ENCODE measurements around the gene WNT4. TPM values are rescaled to one million over a fixed set of nuclear protein-coding genes. Genes with fewer than 3 reads are reported as not detected.
A peak's percentile ranks its signal among the peaks of the same experiment; 100 is the strongest.

The WNT4 gene
- total and polyA plus RNA-seq, 10 donors, result 0.07 to 0.47 (median 0.16) TPM; not detected in 1

GRCh38 chr1:22133247-22133930 lies 9.5 kb downstream of the WNT4 start:
- intact Hi-C loops (cut with DNase I; ENCODE audit: low total_unique reads), result loop anchor here (5.0 to 10.0 kb wide), 3 partner anchors 141 to 509 kb away; partner anchors contain the start of gene C1QC

GRCh38 chr1:22132517-22133235 lies 10.2 kb downstream of the WNT4 start:
- peaks cover 0 to 16% (median 4%) of the 10 kb centered on the region in 6 donors for H3K4me1 ChIP-seq
- TF ChIP-seq, protein P1, sequence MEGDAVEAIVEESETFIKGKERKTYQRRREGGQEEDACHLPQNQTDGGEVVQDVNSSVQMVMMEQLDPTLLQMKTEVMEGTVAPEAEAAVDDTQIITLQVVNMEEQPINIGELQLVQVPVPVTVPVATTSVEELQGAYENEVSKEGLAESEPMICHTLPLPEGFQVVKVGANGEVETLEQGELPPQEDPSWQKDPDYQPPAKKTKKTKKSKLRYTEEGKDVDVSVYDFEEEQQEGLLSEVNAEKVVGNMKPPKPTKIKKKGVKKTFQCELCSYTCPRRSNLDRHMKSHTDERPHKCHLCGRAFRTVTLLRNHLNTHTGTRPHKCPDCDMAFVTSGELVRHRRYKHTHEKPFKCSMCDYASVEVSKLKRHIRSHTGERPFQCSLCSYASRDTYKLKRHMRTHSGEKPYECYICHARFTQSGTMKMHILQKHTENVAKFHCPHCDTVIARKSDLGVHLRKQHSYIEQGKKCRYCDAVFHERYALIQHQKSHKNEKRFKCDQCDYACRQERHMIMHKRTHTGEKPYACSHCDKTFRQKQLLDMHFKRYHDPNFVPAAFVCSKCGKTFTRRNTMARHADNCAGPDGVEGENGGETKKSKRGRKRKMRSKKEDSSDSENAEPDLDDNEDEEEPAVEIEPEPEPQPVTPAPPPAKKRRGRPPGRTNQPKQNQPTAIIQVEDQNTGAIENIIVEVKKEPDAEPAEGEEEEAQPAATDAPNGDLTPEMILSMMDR (IDR thresholded peaks at IDR 0.05 in 8 of 11, conservative IDR thresholded peaks at IDR 0.05 in 3 of 11), result no peak
- TF ChIP-seq POLR2AphosphoS5 (IDR thresholded peaks at IDR 0.05) (no peak), POLR2A (IDR thresholded peaks at IDR 0.05) (no peak)
- H3K4me3 ChIP-seq, result no peak overlapping the region
- no peaks in the 10 kb centered on the region for H3K36me3 ChIP-seq
- H3K27me3 ChIP-seq (replicated peaks in 1 of 7), result peaks cover 0 to 37% (median 0%) of the 10 kb centered on the region in 7 donors
- H3K27ac ChIP-seq, result no peak overlapping the region
- intact Hi-C loops (cut with DNase I; ENCODE audit: low total_unique reads), result loop anchor here (5.0 to 10.0 kb wide), 3 partner anchors 142 to 510 kb away; partner anchors contain the start of gene C1QC
- DNase-seq, result no peak
- 70 to 79% (median 75%) methylated on average over 14 to 15 of the region's 15 CpGs for WGBS, 5 donors
- H3K9me3 ChIP-seq, result no peaks in the 10 kb centered on the region

More at GRCh38 chr1:22133247-22133930, 9.5 kb downstream of the WNT4 start:
- WGBS, 5 donors, result 70 to 87% (median 73%) methylated on average over 14 to 16 of the region's 16 CpGs
- H3K4me1 ChIP-seq, result peaks cover 0 to 11% (median 3%) of the 10 kb centered on the region in 6 donors
- no peak overlapping the region for H3K4me3 ChIP-seq
- DNase-seq, result no peak
- peaks cover 0 to 37% (median 0%) of the 10 kb centered on the region in 7 donors for H3K27me3 ChIP-seq (replicated peaks in 1 of 7)
- TF ChIP-seq, protein P1 (IDR thresholded peaks at IDR 0.05 in 8 of 11, conservative IDR thresholded peaks at IDR 0.05 in 3 of 11), result no peak
- TF ChIP-seq POLR2A (IDR thresholded peaks at IDR 0.05) (no peak), POLR2AphosphoS5 (IDR thresholded peaks at IDR 0.05) (no peak)
- H3K27ac ChIP-seq, result no peak overlapping the region
- no peaks in the 10 kb centered on the region for H3K9me3 ChIP-seq
- H3K36me3 ChIP-seq, result no peaks in the 10 kb centered on the region

- TF ChIP-seq, protein P1 (IDR thresholded peaks at IDR 0.05 in 8 of 11, conservative IDR thresholded peaks at IDR 0.05 in 3 of 11), result peak; percentile 36 to 89 (median 75)
- TF ChIP-seq POLR2AphosphoS5 (IDR thresholded peaks at IDR 0.05) (peak; percentile 13 to 58 (median 39)), POLR2A (IDR thresholded peaks at IDR 0.05) (no peak)
- no peaks in the 10 kb centered on the region for H3K9me3 ChIP-seq
- peaks cover 0 to 36% (median 0%) of the 10 kb centered on the region in 7 donors for H3K27me3 ChIP-seq (replicated peaks in 1 of 7)
- intact Hi-C loops (cut with DNase I; ENCODE audit: low total_unique reads), result loop anchor here (5.0 to 10.0 kb wide), 3 partner anchors 143 to 510 kb away; partner anchors contain the start of gene C1QC
- DNase-seq, result peak; percentile 85
- H3K4me3 ChIP-seq, result no peak overlapping the region
- peaks cover 0 to 18% (median 4%) of the 10 kb centered on the region in 6 donors for H3K4me1 ChIP-seq
- 13 to 28% (median 19%) methylated on average over 8 to 10 of the region's 10 CpGs for WGBS, 5 donors
- H3K36me3 ChIP-seq, result no peaks in the 10 kb centered on the region
- no peak overlapping the region for H3K27ac ChIP-seq
Measured at GRCh38 chr1:22131875-22132486, 10.9 kb downstream of the WNT4 start.
